CD4-positive, alpha-beta T cell treated with Interferon gamma for 1 hour (primary cell): ENCODE data around the gene TSPAN18.

Experiments
- DNase-seq: peaks from one replicate; pipeline ENCODE4 v3.0.0-alpha.2; 2020

The TSPAN18 gene

DNA sequence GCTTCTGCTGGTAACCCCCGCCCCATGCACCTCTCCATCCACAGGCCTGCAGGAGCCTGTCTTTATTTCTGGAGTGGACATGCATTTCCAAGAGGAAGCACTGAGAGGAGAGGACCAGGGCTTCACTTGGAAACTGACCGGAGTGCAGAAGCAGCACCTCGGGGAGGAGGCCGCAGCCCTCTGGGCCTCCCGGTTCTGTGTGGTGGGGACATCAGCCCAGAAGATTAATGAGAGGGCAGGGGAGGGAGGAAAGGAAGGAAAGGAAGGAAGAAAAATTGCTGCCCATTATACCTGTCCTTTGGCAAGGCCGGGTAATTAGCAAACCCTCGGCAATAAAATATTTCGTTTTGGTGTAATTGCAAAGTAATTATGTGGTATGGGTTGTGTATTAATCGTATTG is 126.9 kb downstream of the TSPAN18 start:
- DNase-seq = no peak

DNA sequence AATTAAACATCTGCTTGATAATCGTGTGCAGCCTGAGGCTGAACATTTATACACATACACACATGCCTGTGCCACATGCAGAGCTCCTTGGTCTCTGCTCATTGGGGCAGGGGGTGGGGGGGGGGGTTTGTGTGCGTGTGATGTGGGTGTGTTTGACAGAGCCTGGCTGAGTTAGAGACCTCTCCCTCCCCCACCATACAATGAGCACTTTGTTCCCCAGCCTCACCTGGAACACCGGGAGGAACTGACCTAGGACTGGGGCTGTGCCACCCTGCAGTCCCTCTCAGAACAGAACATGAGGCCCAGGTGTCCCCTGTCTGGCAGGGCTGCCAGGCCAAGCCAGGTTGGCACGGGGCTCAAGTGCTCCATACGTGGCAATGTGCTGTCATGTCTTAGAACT is 127.3 kb downstream of the TSPAN18 start:
- no peak for DNase-seq

DNA sequence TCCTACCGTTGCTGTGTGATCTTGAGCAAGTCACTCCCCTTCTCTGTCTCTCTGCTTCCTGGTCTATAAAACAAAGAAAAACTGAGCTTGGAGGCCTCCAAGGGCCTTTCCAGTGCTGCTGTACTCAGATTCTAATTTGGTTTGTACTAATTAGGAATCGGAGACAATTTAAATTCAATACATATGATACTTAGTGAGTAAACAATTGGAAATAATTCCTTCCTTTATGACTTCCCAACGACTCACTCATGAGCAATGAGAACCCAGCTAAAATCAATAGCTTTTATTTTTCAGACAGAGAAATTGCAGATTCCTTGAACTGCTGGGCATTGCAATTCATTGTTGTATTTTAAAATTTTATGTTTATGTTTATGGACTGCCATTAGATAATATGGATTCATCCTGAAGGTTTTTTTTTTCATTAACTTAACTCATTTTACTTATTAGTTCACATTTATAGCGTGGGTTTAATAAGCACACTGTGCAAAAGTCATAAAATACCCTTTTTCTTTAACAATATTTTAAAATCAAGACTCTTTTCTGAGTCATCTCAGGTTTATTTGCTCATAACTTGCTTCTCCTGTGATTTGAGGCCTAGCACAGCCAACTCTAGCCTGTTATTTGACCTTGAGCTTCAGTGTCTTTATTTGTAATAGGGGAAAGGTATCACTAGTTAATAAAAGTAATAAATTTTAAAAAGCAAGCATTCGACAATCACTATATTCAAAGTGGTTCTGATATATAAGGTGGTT is 128.2 kb downstream of the TSPAN18 start:
- DNase-seq = no peak

DNA sequence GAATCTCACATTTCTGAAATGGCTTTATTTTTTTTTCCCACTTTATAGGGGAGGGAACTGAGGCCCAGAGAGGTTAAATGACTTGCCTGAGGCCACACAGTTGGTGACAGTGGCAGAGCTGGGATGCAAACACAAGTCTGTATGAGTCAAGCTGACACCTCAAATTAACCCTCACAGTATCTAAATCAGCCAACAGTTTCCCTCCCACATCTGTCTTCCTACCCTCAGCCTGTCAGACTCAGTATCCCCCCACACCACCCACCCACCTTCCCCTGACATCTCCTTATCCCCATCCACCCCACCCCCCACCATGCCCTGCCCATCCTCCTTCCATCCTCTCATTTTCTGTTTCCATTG is 128.7 kb downstream of the TSPAN18 start:
- DNase-seq = no peak

DNA sequence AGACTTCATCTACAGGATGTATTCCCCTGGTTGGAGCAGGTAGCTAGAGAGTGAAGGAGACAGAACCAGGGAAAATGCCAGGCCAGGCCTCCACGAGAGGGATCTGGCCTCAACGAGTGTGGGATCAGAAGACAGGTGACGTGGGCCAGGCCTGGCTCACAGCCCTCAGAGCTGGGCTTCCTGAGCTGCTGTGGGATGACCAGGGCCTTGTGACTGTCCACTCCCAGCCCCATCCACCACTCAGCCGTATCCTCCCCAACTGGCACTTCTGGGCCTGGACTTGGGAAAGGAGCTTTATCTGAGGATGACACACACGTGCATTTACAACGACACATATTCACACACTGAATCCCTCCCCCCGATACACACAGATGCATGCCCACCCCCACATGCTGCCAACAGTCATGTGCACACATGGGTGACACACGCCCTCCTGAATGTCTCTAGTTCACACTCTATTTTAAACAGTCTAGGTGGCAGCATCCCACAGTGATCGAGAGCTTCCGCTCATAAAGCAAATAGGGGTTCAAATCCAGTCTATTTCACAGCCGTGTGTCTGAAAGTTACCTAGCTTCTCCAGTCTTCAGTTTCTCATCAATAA is 130.8 kb downstream of the TSPAN18 start:
- no peak for DNase-seq

DNA sequence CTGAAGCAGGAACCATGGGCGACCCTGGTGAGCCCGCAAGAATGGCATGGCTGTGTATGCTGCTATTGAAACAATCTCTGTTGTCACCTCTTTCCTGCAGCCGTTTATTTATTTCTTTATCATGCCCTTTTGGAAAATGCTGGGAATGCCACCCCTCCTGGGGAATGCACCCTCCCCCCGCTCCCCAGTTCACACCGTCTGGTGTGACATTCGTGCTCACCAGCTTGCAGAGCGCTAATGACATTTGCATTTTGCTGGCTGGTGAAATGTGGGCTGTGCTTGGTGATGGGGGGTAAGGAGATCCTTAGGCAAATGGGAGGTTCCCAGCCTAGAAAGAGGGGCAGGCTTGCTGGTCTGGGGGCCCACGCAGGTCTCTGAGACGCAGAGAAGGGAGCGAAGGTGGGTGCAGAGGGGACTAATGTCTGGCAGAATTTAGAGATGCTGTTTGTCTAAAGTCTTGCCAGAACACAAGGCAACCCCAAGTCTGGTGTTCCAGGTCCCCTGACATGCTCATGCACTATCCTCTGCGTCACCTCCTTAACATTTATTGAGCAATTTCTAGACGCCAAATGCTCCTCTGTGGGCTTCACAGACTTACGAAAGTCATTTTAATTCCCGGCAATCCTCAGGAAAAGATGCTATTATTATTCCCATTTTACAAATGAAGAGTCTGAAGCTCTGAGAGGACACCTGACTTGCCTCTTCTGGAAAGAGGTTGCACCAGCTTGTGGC is 132.2 kb downstream of the TSPAN18 start:
- DNase-seq = no peak

DNA sequence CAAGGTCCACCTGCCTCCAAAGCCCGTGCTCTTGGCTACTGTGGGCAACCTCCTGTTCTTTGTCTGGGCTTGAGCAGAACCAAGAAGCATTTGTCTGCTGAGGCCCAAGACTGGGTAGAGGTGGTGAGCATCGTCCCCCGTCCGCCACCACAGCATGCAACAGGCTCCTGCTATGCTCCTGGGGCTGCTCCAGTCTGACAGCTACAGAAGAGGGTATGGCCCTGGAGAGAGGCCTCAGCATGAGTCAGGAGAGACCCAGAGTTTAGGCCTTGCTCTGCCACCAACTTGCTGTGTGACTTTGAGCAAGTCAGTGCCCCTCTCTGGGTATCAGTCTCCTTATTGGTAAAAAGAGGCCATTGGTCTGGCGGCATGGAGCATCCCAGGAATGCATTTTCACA is 132.8 kb downstream of the TSPAN18 start:
- no peak for DNase-seq

DNA sequence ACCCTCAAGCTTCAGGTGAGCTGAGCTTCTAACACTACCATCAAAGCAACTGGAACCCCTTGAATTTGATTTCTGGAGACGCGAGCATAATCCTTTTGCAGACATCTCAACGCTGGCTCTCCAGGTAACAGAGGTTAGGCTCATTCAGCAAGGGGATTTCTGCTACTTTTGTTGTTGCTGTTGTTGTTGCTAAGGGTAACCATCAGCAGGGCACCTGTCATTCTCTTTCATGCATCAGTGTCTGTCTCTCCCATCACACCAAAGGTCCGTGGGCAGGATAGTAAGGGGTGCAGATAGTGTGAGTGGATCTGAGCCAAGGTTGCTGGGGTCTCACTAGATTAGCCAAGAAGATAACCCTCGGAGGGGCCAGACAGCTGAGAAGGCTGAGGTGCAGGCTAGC is 133.6 kb downstream of the TSPAN18 start:
- DNase-seq = no peak

DNA sequence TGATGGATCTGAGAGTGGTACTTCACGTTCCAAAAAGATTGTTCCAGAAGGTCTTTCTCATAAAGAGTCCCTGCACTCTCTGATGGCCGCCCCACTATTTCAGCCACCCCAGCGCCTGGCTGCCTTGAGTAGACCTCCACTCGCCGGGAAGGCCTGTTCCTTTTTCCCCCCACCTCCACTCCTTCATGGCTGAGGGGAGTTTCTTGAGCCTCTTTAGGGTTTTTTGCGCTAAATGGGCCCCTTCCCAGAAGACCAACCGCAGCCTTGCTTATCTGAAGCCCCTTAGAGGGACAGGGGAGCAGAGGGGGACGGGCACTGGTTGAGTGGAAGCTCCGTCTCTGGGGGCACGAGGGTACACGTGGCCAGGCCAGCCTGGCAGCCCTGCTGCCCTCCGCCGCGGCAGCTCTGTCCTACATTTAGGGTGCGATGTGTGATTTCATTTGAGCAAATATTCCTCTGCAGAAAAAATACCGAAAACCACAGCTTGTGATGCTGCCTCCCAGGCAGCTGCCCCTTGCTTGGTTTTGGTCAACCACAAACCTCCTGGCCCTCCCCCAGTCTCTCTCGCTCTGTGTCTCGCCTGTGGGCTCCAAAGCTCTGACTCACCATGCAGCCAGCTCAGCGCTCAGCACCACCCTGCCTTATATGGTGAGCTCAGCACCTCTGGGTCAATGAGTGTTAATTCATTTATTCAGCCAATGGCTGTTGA is 135.2 kb downstream of the TSPAN18 start:
- DNase-seq = peak; percentile 74

DNA sequence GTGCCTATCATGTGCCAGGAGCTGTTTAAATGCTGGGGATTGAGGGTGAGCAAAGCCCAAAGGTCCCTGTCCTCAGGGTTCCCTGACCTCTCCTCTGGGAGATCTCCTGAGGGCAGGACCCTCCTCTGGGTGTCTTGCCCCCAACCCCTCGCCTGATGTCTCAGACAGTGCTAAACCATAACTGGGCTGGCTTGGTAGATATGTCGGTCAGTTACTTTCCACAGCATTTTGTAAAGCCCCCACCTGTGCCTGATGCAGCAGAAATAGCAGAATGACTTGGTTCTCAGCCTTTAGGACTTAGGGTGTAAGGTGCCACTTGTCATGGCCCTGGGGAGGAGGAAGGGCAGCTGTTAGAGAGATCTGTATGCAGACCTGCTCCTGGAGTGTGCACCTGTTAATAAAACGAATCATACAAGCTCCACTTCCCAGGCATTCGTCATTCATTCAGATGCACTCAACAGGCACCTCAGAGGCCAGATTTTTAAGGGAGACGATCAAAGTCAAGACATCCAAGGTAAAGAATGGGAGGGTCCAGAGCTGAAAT is 135.9 kb downstream of the TSPAN18 start:
- DNase-seq = no peak

DNA sequence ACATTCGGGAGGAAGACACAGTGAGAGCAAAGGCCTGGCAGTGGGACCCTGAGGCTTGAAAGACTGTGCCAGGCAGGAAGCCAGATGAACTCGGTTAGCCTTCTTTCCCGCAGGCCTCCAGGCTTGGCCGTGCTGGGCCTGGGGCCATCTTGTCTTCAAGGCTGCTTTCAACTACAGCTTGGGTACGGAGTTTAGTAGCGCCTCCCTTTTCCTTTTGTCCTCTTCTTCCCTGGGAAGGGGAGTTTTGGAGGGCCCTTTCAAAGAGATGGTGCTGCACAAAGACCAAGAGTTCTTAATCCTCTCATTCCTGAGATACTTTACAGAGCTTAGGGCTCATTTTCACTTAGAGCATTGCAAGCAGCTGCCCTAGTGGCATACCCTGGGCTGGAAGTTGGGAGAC is 136.5 kb downstream of the TSPAN18 start:
- DNase-seq = no peak

DNA sequence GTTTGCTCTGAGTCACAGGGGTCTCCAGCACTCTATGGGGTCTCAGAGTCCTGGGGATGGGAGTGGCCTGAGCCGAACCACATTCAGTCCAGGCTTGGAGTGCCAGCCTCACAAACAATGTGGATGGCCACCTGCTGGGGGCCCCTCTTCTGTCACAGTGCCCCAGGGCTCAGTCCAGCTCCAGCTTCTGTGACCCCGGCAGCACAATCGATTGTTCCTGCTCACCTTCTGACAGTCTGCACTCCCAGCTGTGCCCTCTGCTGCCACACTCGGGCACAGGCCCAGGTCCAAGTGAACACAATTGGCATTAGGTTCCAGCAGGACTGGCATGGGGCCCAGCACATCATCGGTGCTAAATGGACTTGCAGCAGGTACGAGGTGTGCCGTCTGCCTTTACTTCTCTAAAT is 139.1 kb downstream of the TSPAN18 start:
- DNase-seq = no peak

DNA sequence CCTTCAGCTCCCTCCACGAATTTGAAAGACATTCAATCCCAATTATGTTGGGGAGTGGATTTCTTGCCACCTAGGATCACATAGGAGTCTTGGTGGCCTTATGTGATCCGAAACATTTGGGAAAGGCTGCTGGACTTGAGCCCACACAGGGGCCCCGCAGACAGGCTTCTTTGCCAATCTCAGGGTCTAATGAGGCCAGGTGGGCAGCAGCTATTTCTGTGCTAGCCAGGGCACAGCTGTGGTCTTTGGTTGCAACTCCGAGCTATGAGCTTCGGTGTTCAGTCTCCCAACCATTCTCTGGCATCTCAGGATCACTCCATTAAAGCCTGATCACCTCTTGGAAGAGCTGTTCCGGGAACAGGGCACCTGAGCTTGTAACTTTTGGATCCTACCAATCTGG is 139.5 kb downstream of the TSPAN18 start:
- no peak for DNase-seq

DNA sequence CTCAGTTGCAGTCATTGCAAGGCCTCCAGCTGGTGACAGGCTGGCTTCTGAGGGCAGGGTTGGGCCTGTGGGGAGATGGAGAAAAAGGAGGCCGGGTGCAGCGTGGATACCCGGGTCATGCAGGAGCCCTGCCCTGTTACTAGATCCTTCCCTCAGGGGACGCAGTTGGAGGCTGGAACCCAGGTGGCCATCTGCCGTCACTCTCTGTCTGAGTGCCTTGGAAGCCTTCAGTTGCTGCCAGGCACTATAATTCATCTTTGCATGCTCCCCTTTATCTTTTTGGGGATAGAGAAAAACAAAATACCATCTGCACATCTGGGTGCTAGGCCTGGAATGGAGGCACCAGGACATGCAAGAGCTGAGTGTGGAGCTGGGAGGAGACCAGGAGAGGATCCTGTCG is 141.3 kb downstream of the TSPAN18 start:
- DNase-seq = no peak

DNA sequence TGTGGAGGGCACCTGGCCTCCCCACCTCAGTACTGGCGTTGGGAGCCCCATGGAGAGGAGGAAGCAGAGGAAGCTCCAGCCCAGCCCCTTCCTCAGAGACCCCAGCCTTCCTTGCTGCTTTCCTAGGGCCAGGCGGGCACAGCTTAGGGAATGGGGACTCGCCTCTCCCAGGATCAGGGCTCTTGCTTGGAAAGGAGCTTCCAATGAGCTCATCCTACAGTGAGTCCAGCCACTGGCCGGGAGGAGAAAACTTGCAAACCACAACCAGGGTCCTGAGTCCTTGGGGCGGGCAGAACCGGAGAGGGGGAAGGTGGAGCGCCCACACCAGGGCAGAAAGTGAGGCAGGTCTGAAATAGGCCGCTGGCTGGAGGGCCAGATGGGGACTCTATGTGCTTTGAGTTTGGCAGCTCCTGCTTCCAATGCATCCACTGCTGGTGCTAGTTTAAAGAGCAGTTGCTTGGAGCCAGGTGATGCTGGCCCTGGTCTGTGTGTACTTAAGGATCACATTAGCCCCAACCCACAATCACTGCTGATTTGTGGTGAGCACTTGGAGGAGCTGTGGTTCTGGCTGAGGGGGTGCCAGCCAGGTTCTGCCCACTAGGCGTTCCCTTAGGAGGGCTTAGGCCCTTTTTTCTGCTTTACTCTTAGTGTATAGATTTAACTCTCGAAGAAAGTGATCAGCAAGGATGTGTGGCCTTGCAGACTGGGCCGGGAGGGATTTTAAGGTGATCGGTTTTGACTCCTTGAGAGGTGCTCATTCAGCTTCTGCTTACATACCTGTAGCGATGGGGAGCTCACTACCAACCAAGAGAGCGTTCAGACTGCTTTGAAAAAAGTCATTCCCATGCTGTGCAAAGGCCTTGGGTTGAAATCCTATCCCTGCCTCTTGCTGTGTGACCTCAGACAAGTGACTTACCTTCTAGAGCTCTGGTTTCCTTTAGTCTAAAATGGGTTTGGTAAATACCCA is 142.0 kb downstream of the TSPAN18 start:
- DNase-seq = no peak

DNA sequence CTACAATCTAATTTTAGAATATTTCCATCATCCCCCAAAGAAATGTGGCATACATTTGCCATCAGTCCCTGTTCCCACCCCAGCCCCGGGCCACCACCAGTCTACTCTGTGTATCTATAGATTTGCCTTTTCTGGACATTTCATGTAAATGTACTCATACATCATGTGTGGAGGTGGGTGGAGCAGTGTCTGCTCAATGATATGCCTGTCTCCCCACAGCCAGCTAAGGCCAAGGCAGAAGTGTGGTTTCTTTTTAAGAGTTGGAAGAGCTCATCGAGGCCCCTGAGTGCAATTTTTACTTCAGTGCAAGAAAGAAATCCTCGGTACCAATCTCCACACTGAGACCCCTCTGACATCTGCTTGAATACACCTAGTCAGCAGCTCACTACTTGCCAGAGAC is 143.4 kb downstream of the TSPAN18 start:
- DNase-seq = no peak

DNA sequence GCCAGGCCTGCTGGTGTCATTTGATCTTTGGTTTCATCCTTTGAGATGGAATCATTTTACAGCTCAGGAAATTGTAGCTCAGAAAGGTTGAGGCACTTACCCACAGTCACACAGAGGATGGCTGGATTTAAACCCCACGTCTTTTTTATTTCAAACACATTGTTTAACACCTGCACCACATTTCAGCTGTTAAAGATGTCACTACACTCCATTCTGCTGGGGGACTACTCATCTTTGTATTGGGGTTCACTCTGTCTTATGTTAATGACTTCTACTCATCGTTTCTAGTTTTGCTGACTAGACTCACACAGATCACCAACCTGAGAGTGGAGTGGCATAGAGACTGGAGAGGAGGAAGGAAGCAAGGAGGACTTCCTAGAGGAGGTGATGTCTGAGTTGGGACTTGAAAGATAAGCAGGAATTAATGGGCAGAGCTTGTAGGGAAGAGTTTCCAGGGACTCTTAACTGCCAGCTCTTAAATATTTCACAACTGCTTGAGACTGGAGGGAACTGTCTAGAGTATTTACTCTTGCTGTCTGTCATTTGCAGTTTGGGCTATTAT is 143.9 kb downstream of the TSPAN18 start:
- DNase-seq = no peak

DNA sequence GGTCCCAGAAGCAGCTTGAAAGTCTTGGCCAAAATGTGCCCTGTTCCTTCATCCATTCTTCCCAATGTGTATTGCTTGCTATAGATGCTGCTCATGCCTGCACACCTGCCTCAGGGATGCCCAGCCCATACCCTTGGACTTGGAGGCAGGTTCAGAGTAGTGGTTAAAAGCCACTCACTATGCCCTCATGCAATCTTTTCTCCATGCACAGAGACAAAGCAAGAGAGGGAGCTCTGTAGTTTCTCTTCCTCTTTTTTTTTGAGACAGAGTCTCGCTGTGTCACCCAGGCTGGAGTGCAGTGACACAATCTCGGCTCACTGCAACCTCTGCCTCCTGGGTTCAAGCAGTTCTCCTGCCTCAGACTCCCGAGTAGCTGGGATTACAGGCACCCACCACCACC is 144.9 kb downstream of the TSPAN18 start:
- DNase-seq = peak; percentile 7

DNA sequence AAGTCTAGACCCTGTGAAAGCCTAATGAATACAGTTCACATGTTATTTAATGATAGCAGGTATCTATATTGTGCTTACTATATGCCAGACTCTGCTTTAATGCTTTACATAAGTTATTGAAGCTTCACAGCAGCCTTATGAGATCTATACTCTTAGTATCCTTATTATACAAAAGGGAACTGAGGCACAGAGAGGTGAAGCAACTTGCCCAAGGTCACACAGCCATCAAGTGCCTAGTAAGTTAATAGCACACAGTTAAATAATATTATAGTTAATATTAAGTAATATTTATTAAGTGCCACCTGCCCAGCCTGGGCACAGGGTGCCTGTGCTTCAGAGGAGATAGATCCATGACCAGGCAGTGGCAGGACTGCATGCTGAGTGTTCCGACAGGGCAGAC is 145.8 kb downstream of the TSPAN18 start:
- DNase-seq = no peak

DNA sequence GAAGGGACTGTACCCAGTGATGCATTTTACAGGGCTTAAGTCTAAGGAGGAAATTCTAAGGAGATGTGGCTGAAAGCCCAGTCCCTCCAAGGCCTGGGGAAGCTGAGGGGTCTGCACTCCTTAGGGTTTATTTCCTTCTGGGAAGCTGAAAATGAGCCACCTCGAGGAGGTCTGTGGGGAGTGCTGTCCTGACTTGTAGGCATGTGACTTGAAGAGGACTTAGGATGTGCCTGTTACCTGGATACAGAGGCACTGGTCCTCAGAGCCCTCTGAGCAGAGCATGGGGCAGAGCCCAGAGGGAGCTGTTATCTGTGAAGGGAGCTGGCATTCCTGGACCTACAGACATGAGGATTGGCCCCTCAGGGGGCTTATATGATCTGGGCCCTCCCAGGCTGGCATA is 146.8 kb downstream of the TSPAN18 start:
- DNase-seq = no peak

DNA sequence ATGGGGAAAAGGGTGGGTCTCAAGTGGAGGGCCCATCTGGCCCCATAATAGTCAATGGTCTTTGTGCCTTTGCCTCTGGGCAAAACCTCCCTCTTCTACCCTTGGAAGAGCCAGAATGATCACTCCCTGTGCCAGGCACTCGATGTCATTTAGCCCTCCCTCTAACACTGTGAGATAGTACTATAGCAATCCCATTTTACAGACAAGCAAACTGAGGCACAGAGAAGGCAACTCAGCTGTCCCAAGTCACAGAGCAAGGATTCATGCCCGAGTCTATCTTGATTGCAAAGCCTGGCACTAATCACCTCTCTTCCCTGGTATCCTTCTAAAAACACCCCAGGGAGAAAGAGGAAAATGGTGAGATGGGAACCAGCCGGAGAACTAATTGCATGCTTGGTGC is 147.5 kb downstream of the TSPAN18 start:
- DNase-seq = no peak

DNA sequence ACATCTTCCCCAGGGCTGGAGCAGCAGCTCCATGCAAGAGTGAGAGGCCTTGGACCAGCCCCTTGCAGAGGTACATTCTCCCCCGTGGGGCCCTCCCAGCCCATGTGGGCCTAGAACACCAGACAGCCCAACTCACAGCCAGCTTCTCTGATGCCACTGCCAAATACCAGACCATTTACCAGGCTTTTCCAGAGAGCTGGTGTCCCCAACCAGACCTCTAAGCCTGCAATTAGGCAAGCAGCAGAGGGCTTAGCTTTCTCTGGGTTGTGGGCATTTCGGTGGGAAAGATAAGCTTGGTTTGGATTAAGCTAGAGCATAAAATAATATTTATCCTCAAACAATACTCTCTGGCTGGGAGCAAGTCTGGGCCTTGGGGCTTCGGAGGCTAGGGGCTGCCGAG is 148.3 kb downstream of the TSPAN18 start:
- DNase-seq = no peak
